ENCODE results near the gene PPIL1.

DNA sequence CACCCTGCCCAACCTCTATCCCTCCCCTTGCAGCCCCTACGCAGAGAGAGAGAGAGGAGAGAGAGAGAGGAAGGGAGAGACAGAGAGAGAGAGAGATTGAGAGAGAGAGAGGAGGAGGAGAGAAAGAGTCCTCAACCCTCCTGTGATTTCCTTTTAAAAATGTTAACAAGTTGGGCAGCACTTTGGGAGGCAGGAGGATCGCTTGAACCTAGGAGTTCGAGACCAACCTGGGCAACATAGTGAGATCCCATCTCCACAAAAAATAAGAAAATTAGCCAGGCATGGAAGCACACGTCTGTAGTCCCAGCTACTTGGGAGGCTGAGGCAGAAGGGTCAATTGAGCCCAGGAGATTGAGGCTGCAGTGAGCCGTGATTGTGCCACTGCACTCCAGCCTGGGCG lies 65.4 kb downstream of the PPIL1 start:
- TF ChIP-seq, protein P1, sequence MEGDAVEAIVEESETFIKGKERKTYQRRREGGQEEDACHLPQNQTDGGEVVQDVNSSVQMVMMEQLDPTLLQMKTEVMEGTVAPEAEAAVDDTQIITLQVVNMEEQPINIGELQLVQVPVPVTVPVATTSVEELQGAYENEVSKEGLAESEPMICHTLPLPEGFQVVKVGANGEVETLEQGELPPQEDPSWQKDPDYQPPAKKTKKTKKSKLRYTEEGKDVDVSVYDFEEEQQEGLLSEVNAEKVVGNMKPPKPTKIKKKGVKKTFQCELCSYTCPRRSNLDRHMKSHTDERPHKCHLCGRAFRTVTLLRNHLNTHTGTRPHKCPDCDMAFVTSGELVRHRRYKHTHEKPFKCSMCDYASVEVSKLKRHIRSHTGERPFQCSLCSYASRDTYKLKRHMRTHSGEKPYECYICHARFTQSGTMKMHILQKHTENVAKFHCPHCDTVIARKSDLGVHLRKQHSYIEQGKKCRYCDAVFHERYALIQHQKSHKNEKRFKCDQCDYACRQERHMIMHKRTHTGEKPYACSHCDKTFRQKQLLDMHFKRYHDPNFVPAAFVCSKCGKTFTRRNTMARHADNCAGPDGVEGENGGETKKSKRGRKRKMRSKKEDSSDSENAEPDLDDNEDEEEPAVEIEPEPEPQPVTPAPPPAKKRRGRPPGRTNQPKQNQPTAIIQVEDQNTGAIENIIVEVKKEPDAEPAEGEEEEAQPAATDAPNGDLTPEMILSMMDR (IDR thresholded peaks at IDR 0.05) = no peak
- TF ChIP-seq POLR2A (IDR thresholded peaks at IDR 0.05) = no peak

All from lower leg skin (tissue), 3 donors.